Skin epidermis (tissue), 12 donors: ENCODE data around the gene IQCH.

Source experiments
- H3K27ac ChIP-seq, 21 experiments: fragments of 200-600 bp; sonication (generic) in 11 of 21; one replicate each; pipeline ENCODE4 v1.5.0; 2020; ENCODE audit warnings: mild to moderate bottlenecking in 3 of 21, inconsistent platforms in 2 of 21, moderate library complexity in 2 of 21
- H3K4me3 ChIP-seq, 7 experiments: fragments of 200-600 bp; sonication (generic) in 2 of 7; one replicate each; pipeline ENCODE4 v1.5.0; 2020; ENCODE audit warnings: inconsistent platforms in 2 of 7, mild to moderate bottlenecking in 2 of 7, moderate library complexity in 1 of 7

Gene IQCH

DNA sequence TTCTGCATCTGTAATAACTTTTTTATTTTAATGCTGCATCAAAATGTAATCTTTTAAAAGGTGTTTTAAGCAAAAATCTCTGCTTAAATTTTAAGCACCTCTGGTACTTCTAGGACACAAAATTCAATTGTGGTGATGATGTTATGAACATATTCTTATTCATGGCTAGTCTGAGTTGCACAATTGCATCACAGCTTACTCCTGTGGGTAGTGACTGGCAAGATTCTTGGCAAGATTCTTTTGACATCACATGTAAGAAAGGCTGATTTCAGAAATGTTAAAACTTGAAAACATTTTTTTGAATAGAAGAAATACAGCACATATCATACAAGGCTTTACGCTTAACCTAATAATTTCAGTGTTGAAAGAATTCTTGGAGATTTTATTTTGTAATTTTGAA is 35.7 kb downstream of the IQCH start:
- Histone ChIP-seq H3K4me3 (no peak overlapping the region), H3K27ac (no peak overlapping the region)

DNA sequence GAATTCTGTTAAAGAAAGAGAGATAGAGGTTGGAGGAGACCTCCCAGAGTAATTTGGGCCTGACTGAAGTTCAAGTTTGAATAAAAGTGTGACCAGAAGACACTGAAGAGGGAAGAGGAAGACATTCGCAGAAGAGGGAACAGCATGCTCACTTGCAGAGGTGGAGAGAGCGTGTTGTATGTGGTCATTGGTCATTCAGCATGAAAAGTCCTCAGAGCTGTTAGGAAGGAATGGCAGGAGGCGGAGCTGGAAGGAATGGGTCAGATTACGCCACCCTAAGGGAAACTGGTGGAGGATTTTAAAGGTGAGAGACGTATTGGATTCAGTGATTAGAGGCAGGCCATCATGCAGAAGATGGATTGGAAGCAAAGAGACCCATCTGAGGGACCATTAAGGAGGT is 41.6 kb downstream of the IQCH start:
- H3K4me3 ChIP-seq: no peak overlapping the region

DNA sequence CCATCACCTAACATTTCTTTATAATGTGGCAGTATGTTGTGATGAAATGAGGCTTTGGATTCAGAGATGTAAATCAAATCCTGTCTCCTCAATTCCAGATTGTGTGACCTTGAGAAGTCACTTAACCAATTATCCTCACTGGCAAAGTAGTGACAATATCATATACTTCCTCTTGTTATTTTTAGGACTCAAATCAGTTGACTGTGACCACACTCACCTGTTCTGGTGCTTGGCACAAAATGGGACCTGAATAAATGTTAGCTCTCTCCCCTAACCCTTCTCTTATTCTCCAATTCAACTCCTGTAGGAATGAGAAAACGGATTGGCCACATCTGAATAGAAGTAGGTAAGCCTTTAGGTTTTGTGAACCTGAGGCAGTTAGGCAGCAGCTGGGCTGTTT is 42.1 kb downstream of the IQCH start:
- H3K4me3 ChIP-seq: no peak overlapping the region
- no peak overlapping the region for H3K27ac ChIP-seq

More for the DNA sequence above, 41.6 kb downstream of the IQCH start:
- no peak overlapping the region for H3K27ac ChIP-seq

DNA sequence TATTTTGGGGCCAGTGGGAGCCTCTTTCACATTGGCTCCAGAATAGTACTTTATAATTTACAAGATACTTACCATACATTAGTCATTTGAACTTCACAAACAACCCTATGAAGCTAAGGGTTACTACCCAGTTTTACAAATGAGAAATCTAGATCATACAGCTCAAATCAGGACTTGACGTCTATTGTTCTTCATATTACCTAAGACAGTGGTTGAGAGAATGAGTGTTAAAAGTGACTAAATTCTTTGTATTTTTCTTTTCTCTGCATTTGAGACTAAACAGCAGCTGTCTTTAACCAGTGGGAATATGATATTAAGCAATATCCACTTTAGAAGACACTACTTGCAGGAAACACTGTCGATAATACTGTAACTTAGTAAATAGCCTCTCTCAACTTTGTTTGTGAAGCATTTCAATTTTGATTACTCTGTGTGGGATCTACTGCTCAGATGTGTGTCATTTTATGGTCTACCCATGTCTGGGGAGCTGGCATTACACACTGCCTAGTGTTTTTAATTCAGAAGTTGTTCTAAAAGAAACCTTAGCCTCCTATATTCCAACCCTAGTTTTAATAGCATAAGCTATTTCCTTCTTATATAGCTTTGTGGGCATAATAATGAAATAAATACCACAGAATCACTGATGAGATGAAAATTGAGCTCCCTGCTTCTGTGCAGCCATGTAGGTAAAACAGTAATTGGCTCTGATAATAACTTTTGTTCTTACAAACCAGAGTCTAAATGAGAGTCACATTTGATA is 45.9 kb downstream of the IQCH start:
- Histone ChIP-seq H3K27ac (no peak overlapping the region), H3K4me3 (no peak overlapping the region)

DNA sequence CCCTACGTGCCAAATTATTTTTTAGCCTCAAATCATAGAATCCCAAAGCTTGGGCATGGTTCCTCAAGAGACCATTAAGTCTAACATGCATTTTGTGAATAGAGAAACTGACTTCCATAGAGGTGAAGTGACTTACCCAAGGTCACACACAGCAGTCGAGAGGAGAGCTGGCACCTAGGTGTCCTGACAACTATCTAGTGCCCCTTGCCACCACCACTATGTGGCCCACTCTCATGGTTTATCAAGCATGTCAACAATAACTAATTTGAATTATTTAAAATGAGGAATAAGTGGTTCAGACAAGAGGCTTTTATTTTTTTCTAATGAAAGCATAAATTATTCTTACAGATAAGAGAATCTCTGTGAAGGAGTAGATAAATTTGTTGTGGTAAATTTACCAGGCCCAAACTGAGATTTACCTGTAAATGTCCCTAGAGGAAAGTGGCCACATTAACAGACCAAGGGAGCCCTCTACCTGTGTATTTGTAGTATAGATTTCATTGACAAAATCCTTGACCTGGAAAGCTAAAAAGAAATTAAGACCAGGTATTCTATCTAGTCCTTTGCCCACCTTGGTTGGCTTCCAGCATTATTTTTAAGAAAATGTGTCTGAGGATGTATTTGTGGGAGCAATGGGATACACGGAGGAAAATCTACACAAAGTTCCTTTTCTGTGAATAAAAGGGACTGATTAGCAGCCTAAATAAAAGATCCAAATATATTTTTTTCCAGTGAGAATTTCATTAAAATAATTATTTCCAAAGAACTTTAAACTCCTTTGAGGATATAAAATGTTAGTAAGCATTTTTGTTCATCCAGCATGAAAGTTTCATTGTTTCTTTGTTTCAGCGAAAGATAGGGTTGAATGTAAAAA is 49.1 kb downstream of the IQCH start:
- no peak overlapping the region for H3K4me3 ChIP-seq
- no peak overlapping the region for H3K27ac ChIP-seq

DNA sequence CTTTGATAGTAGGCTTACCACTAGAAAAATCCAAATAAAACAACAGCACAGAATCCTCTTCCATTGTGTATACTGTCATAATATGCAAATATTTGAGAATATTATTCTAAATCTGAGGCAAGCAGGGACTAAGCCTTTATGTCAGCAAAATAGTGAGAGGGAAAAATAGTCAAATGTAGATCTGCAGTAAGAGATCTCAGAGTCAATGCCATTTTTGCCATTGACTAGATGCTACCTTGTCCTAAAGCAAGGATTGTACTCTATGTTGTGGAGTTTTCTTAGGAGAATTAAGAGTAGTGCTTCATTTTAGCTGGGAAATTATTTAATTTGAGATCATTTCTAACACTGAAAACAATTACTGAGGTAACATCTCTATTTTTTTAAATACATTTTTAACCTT is 50.2 kb downstream of the IQCH start:
- H3K4me3 ChIP-seq: no peak overlapping the region
- no peak overlapping the region for H3K27ac ChIP-seq

DNA sequence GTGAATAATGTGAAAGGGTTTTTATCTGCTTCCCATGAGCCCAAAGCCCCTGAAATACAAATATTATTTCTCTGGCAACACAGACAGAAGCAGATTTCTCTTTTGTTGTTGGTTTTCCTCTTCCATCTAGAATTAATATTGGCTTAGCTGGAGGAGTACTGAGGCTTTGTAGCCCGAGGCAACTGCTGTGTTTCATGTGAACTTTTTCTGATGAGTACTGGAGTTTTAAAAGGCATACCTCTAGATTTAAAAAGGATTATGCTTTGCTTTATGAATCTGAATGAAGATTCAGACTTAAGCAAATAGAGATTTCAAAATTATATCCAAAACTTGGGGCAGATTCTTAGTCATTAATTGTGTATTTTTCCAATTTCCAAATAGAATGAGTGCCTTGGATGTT is 50.9 kb downstream of the IQCH start:
- Histone ChIP-seq H3K4me3 (no peak overlapping the region), H3K27ac (no peak overlapping the region)

DNA sequence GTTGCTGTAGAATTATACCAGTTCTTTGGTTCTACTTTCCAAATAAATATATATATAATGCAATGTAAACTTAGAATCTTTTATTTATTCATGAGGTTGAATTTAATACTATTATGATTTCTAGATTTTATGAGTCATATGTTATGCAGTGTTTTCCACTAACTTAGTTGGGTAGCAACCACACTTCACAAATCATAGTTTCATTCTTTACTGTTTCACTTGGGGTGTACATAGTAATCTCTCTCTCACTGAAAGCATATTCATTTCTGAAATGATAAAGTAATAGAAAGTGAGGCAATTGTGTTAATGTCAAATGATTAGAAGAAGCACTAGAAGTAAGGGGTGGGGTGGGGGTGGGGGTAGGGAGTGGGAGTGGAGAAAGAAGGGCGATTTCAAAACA is 52.6 kb downstream of the IQCH start:
- no peak overlapping the region for H3K4me3 ChIP-seq
- no peak overlapping the region for H3K27ac ChIP-seq

DNA sequence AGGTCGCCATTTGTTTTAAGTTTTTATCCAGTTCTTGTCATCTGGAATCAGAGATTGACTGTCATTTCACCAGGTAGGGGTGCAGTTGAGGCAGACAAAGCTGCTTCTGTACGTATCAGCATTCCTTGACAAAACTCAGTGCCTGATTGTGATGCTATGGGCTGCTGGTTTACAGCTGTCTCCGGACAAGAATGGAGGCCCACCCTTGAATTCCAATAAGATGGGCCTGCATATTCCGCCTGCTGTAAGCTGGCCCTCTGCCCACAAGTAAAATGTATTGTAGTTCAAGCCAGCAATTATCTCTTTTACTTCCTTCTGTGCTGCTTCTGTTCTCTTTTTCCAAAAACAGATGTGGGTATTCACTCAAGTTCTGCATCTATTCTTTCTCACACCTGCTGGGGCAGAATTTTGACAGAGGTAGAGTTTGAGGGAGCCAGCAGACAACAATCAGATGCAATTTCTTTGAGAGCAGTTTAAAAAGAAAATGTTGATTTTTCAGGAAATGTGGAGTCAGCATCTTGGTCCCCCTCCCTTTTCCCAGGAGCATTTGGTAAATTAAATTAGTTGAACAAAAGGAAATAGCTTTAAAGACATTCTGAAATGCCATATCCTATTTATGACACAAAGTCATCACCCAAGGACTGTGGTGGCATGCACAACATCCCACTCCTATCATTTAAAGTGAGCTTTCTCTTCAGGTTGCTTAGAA is 53.5 kb downstream of the IQCH start:
- no peak overlapping the region for H3K27ac ChIP-seq
- no peak overlapping the region for H3K4me3 ChIP-seq

DNA sequence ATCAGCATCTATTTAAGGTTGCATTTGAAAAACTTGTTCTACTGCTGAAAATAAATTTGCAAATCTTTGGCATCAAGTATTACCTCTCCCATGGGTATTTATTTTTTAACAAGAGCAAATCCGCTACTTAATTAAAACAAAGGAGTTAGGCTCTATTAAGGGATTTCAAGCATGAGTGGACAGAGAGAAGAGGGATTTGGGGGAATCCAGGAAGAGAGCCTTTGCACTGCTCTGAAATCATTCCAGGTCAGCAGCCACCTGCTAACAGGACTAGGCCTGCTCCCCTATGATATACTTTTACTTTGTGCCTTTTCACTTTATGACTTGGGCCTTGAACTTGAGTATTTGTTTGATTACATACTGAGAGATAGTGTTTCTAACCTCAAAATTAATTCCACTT is 57.1 kb downstream of the IQCH start:
- H3K27ac ChIP-seq: no peak overlapping the region
- H3K4me3 ChIP-seq: no peak overlapping the region

DNA sequence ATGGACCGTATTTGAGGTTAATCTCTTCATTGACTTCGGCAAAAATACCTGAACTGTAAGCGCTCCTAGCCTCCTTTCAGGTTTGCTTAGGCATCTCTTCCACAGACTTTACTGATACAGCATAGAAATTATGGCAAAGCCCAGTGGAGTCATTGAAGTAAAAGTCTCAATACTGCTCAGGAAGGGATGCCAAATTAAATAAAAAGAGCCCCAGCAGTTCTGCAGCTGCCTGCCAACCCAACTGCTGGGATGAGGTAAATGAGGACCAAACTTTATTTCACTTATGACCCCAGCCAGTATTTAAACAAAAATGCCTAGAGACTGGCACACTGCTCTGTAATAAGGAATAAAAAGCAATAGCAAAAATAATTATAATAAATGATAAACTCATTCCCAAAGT is 65.4 kb downstream of the IQCH start:
- Histone ChIP-seq H3K4me3 (no peak overlapping the region), H3K27ac (no peak overlapping the region)

DNA sequence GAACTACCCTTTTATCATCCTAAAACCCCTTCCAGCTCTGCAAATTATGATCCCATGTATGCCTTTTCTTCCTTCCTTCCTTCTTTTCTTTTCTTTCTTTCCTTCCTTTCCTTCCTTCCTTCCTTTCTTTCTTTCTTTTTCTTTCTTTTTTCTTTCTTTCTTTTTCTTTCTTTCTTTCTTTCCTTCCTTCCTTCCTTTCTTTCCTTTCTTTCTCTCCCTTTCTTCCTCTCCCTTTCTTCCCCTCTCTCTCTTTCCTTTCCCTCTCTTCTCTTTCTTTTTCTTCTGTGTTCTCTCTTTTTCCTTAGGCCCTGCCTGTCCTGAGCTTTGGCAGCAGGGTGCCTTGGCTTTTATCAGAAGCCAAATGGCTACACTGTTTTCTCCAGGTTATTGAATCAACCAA is 66.8 kb downstream of the IQCH start:
- no peak overlapping the region for H3K4me3 ChIP-seq

DNA sequence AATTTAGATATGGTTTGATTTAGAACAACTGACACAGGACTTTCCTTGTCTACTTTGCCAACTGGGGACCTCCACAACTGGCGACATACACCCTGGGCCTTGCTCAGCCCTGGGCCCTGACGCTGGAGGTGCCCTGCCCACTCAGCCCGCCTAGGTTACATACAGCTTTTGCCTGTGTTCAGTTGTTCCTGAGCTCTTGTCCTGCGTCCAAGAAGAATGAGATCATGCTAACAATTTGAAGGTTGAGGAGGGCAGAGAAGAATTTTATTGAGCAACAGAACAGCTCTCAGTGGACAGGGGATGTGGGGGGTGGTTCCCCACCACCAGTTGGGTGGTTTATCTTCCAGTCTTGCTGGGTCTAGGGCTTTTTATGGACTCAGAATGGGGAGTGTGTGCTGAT is 67.9 kb downstream of the IQCH start:
- Histone ChIP-seq H3K27ac (no peak overlapping the region), H3K4me3 (no peak overlapping the region)

More for the DNA sequence above, 66.8 kb downstream of the IQCH start:
- H3K27ac ChIP-seq: no peak overlapping the region

DNA sequence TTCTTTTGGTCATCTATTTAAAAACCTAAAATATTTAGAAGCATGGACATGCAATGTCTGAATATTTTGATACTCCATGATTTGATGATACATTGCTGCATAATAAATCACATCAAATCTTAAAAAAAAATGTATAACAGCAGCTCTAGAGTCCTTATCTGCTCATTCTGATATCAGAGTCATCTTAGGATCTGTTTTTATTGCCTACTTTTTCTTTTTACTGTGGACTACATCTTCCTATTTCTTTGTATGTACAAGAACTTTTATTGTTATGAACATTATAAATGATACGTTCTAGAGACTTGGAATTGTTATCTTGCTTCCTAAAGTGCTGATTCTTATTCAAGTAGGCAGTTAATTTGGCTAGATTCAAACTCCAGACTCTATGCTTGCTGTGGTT is 72.7 kb downstream of the IQCH start:
- no peak overlapping the region for H3K4me3 ChIP-seq
- no peak overlapping the region for H3K27ac ChIP-seq

DNA sequence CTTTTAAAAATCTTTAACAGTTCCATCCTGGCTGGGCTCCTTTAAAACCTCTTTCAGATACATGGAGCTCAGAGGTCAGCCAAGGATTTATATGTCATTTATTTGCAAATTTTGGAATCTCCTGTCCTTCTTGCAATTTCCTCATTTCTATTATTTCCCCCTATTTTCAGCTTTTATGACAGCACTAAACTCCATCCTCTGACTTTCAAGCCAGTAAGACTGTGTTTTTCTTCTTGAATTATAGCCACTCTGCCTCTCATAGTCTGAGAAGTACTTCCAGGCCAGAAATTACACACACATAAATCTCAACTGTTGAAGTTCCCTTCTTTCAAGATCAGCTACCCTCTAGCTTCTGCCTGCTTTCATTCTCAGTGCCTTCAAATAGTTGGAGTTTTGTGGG is 73.2 kb downstream of the IQCH start:
- Histone ChIP-seq H3K4me3 (no peak overlapping the region), H3K27ac (no peak overlapping the region)

DNA sequence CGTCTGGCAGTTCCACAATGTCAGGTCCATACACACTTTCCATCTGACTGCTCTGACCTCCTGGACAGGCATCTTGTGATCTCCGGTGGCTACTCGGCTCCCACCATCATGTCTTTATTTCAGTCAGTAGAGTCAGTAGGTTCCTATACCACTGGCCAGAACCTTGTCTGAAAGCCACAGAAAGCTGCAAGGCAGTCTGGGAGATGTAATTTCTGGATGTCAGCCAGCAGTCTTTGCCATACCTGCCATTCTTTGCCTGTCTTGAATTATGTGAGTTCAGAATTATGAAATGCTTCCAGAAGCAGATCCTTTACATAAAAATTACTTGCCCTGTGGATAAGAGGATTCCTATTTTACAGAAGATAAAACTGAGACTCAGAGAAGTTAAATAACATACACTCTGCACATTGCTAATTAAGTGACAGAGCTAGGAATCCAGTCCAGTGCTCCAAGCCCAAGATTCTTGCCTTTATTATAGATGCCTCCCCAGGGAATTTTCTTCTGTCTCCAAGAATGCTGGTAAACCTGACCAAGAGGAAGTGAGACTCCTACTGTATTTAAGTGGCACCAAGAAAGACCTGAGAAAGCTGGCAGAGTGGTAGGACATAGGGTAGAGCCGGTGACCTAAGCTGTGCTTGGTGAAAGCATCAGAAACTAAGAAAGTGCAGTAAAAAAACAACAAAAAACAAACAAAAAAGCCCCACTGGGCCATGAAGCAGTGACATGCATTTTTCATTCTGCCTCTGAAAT is 75.6 kb downstream of the IQCH start:
- Histone ChIP-seq H3K4me3 (no peak overlapping the region), H3K27ac (no peak overlapping the region)

DNA sequence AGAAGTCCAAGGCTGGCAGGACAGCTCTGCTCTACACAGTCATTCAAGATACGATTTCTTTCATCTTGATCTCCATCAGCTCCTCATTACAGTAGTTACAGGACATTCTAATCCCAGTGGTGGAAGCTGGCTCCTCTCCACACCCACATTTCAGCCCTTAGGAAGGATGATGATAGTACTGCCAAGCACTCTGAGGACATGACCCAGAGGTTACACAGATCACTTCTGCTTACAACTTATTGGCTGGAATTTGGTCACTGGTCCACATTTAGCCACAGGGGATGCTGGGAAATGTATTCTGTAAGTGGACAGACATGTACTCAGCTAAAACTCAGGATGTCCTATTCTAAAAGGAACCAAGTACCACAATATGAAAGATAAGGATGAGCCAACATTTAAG is 77.1 kb downstream of the IQCH start:
- Histone ChIP-seq H3K4me3 (no peak overlapping the region), H3K27ac (no peak overlapping the region)

DNA sequence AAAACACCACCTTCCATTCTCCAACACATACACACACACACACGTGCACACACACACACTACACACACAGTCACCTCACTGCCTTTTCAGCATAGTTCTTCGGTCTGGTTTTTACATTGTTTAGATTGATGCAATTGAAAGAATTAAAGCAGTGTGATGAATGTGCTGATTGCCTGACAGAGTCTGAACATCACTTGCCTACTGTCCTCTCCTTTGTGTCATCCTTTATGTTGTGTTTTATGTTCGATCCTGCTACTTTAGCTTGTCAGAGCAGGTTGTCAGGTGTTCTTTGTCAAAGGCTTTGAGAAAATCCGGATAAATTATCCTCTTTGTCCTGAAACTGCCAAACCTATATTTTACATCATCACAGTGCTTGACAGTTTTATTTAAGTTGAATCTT is 80.4 kb downstream of the IQCH start:
- no peak overlapping the region for H3K27ac ChIP-seq
- H3K4me3 ChIP-seq: no peak overlapping the region

DNA sequence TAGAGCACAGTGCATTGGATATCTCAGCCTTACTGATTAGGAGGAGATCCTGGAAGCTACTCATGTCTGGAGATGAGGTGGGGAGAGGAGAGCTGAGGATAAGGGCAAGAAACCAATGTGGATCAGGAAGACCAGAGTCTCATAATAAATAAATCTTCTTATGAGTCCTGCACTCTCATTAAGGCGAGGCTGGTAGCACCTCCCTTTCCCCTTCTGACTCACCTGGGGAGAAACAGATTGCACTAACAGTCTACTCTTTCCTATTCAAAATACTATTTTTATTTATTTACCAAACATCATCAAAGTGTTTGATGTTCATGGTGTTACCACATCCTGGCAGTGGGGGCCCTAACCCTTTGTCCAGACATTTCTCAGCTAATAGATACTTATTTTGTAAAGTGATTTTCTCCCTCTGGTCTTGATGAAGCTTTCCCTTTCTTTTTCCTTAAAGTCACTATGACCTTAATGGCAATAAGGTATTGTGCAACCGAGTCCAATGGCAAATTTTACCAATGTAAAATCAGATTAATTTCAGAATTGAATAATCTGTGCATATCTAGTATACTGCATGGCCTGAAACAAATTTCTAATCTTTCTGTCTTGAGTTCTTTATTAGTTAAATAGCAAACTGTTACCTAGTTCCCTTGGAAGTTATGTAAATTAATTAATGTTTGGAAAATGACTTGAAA is 81.1 kb downstream of the IQCH start:
- no peak overlapping the region for H3K4me3 ChIP-seq
- no peak overlapping the region for H3K27ac ChIP-seq
